NCI-H345 (cell line): ENCODE measurements around the gene GNAO1.

Experiments
- DNase-seq: peaks from one replicate; lab custom pipeline; 2025; lab: John Stamatoyannopoulos, UW

GNAO1 gene

GRCh38 chr16:56312556-56312955 lies 121.3 kb downstream of the GNAO1 start:
- DNase-seq: no peak

GRCh38 chr16:56314244-56314850 lies 123.1 kb downstream of the GNAO1 start:
- DNase-seq: no peak

GRCh38 chr16:56315955-56316354 lies 124.7 kb downstream of the GNAO1 start:
- no peak for DNase-seq

- DNase-seq: no peak
Measured at GRCh38 chr16:56316545-56316944, 125.3 kb downstream of the GNAO1 start.

GRCh38 chr16:56317998-56318826 lies 126.9 kb downstream of the GNAO1 start:
- DNase-seq: peak; percentile 46

GRCh38 chr16:56318827-56319140 lies 127.5 kb downstream of the GNAO1 start:
- no peak for DNase-seq

GRCh38 chr16:56319376-56319775 lies 128.1 kb downstream of the GNAO1 start:
- DNase-seq: no peak

- DNase-seq: no peak
Measured at GRCh38 chr16:56320056-56320455, 128.8 kb downstream of the GNAO1 start.

- no peak for DNase-seq
Measured at GRCh38 chr16:56320811-56321558, 129.7 kb downstream of the GNAO1 start.

- no peak for DNase-seq
Measured at GRCh38 chr16:56321571-56321970, 130.3 kb downstream of the GNAO1 start.

GRCh38 chr16:56324406-56324805 lies 133.1 kb downstream of the GNAO1 start:
- DNase-seq: no peak

- DNase-seq: no peak
Measured at GRCh38 chr16:56325956-56326355, 134.7 kb downstream of the GNAO1 start.

- DNase-seq: no peak
Measured at GRCh38 chr16:56327071-56327928, 136.0 kb downstream of the GNAO1 start.

- no peak for DNase-seq
Measured at GRCh38 chr16:56327929-56328258, 136.6 kb downstream of the GNAO1 start.

GRCh38 chr16:56328276-56329022 lies 137.2 kb downstream of the GNAO1 start:
- no peak for DNase-seq

- no peak for DNase-seq
Measured at GRCh38 chr16:56329887-56330286, 138.6 kb downstream of the GNAO1 start.

- DNase-seq: no peak
Measured at GRCh38 chr16:56330476-56330875, 139.2 kb downstream of the GNAO1 start.

GRCh38 chr16:56331399-56331798 lies 140.1 kb downstream of the GNAO1 start:
- DNase-seq: no peak

GRCh38 chr16:56331915-56332314 lies 140.6 kb downstream of the GNAO1 start:
- no peak for DNase-seq

GRCh38 chr16:56332464-56333079 lies 141.3 kb downstream of the GNAO1 start:
- no peak for DNase-seq

GRCh38 chr16:56334761-56335160 lies 143.5 kb downstream of the GNAO1 start:
- no peak for DNase-seq
